ENCODE data around the gene AKAP5. TPM values are rescaled to one million over a fixed set of nuclear protein-coding genes. Genes with fewer than 3 reads are reported as not detected.

Gene AKAP5
- total and polyA plus RNA-seq, 9 of the 15 experiments (the other 6 are each of a cell fraction or from before 2014, with no cell fraction given), result 0.06 to 0.94 (median 0.34) TPM

DNA sequence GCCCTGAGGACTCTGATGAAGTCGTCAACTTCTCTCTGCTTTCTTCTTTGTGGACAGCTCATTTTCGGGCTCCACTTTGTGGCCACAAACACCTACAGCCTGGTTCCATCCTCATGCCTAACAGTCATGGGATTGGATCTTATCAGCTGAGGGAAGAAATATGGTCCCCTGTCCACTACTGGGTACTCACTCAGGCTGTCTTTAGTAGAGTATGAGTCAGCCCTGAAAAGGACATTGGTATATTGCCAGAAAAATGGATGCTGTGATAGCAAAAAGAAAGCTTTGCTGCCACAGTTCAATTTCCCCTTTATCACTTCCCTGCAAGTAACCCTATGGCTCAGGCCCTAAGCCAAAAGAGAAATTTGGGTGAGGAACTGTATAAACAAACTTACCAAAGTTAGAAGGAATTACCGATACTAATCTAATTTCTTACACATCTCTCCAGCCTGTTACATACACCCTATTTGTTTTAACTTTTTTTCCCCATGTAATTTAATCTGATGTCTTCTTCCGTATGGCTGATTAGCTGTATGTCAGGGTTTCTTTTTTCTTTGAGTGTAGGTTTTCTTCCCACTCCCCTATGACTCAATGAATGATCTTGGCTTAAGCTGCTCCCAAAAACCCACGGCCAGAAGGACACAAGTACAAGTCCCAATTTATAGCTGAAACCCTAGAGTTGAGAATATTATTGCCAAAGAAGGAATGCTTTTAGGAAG lies 48.1 kb upstream of the AKAP5 start:
- H3K4me3 ChIP-seq, result no peak overlapping the region
- no peaks in the 10 kb centered on the region for H3K9me3 ChIP-seq (replicated peaks; ENCODE audit: control insufficient read depth, insufficient read depth, low read depth, low read length)
- ATAC-seq (no peak), DNase-seq (ENCODE audit: extremely low read depth in 1 of 4, low spot score in 3 of 4) (peak in 2 of 4 experiments; percentile 16 to 32), FAIRE-seq (no peak)
- H3K79me2 ChIP-seq (ENCODE audit: control insufficient read depth, insufficient read depth, low read length), result no peaks in the 10 kb centered on the region
- H4K20me1 ChIP-seq (replicated peaks; ENCODE audit: control insufficient read depth, insufficient read depth, low read length), result no peaks in the 10 kb centered on the region
- no TSS peak for BruUV-seq (replicated peaks)
- H3K36me3 ChIP-seq (ENCODE audit: control insufficient read depth, insufficient read depth, low read length), result peaks cover 79% of the 10 kb centered on the region
- H3K4me2 ChIP-seq (ENCODE audit: insufficient read depth, low read length), result no peak overlapping the region
- H3K4me1 ChIP-seq (replicated peaks in 1 of 2; ENCODE audit: control insufficient read depth in 2 of 2, insufficient read depth in 2 of 2, low read length in 2 of 2), result no peaks in the 10 kb centered on the region; a peak in 1 of 5 replicates
- intact Hi-C loops (cut with micrococcal nuclease), result no loop called here
- 76% methylated on average over 5 of the region's 5 CpGs for WGBS (ENCODE audit: insufficient coverage, low coverage, missing lambda C conversion rate)
- POLR2A ChIA-PET, result interaction anchor here (0.8 to 1.8 kb wide), 2 partner anchors 18 to 243 kb away, joined by 3 to 4 read pairs; no protein-coding TSS in a partner anchor
- no peaks in the 10 kb centered on the region for H3K9me1 ChIP-seq (ENCODE audit: control insufficient read depth, insufficient read depth, low read length)
- CTCF ChIA-PET (ENCODE audit: low intra/inter-chr PET ratio), result no interaction called here
- no peaks in the 10 kb centered on the region for H3K27me3 ChIP-seq (ENCODE audit: control insufficient read depth in 2 of 2, insufficient read depth in 2 of 2, low read length in 2 of 2)
- in situ Hi-C loops (cut with MboI), result no loop called here
- no peak overlapping the region for H3K9ac ChIP-seq (ENCODE audit: insufficient read depth in 1 of 2, low read depth in 2 of 2, low read length in 2 of 2)
- no peak overlapping the region for H3K27ac ChIP-seq (ENCODE audit: extremely low read depth, low read depth, low read length)
- H2AFZ ChIP-seq (ENCODE audit: low read depth, low read length), result no peak overlapping the region
- peak; percentile 68 for TF ChIP-seq NFIC (IDR thresholded peaks at IDR 0.05)
- peak; percentile 61; the same call in 1 of the 2 replicates for TF ChIP-seq JUND (IDR thresholded peaks at IDR 0.05; ENCODE audit: borderline replicate concordance, low read depth, low read length)
- peak; percentile 62; the same call in 2 of the 3 replicates for TF ChIP-seq JUND (tag; IDR thresholded peaks at IDR 0.05; ENCODE audit: borderline replicate concordance, low read depth, low read length)
- no peak for TF ChIP-seq ZFP36 (IDR thresholded peaks at IDR 0.05; ENCODE audit: low read depth, low read length, partially characterized antibody)
- TF ChIP-seq, protein P1, sequence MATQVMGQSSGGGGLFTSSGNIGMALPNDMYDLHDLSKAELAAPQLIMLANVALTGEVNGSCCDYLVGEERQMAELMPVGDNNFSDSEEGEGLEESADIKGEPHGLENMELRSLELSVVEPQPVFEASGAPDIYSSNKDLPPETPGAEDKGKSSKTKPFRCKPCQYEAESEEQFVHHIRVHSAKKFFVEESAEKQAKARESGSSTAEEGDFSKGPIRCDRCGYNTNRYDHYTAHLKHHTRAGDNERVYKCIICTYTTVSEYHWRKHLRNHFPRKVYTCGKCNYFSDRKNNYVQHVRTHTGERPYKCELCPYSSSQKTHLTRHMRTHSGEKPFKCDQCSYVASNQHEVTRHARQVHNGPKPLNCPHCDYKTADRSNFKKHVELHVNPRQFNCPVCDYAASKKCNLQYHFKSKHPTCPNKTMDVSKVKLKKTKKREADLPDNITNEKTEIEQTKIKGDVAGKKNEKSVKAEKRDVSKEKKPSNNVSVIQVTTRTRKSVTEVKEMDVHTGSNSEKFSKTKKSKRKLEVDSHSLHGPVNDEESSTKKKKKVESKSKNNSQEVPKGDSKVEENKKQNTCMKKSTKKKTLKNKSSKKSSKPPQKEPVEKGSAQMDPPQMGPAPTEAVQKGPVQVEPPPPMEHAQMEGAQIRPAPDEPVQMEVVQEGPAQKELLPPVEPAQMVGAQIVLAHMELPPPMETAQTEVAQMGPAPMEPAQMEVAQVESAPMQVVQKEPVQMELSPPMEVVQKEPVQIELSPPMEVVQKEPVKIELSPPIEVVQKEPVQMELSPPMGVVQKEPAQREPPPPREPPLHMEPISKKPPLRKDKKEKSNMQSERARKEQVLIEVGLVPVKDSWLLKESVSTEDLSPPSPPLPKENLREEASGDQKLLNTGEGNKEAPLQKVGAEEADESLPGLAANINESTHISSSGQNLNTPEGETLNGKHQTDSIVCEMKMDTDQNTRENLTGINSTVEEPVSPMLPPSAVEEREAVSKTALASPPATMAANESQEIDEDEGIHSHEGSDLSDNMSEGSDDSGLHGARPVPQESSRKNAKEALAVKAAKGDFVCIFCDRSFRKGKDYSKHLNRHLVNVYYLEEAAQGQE (IDR thresholded peaks at IDR 0.05; ENCODE audit: borderline replicate concordance), result peak; percentile 12; the same call in 1 of the 2 replicates
- TF ChIP-seq, protein P1 (CRISPR knock-in tag; IDR thresholded peaks at IDR 0.05; ENCODE audit: low read depth), result no peak
- TF ChIP-seq, protein P2, sequence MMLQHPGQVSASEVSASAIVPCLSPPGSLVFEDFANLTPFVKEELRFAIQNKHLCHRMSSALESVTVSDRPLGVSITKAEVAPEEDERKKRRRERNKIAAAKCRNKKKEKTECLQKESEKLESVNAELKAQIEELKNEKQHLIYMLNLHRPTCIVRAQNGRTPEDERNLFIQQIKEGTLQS (IDR thresholded peaks at IDR 0.05), result peak; percentile 55; the same call in 1 of the 2 replicates
- TF ChIP-seq, protein P2 (CRISPR knock-in tag; conservative IDR thresholded peaks at IDR 0.05), result no peak
- TF ChIP-seq FOSL1 (tag; conservative IDR thresholded peaks at IDR 0.05), result peak; percentile 91

Data from K562 (cell line).